SK-N-SH treated with all-trans-retinoic acid at 6 μM for 48 hours (cell line): Measurements from ENCODE around the gene FAM13A.
"Not testable (repeated sequence)": the region's sequence is repeated elsewhere in the genome, so short reads cannot be mapped to it uniquely, and the experiment has no call there.

Experiments used
- ATAC-seq: fragments of 200-7000 bp; cut with Tn5 transposase; 3 replicates; pipeline ENCODE4 v1.9.1; 2020; ENCODE audit warnings: mild to moderate bottlenecking, moderate library complexity
- ARNTL ChIP-seq: fragments of 450-650 bp; formaldehyde crosslinking; IDR thresholded peaks from 2 replicates; pipeline ENCODE4 v1.5.0; 2020; ENCODE audit warnings: low read depth, mild to moderate bottlenecking, moderate library complexity, borderline replicate concordance
- BACH2 ChIP-seq: fragments of 250-450 bp; sonication (Bioruptor Pico); IDR thresholded peaks from 2 replicates; pipeline ENCODE4 v1.9.0; 2021; ENCODE audit warnings: mild to moderate bottlenecking, borderline replicate concordance
- CREB5 ChIP-seq: fragments of 250-450 bp; sonication (Bioruptor Pico); IDR thresholded peaks from 2 replicates; pipeline ENCODE4 v1.5.1; 2020; ENCODE audit warnings: low read depth, mild to moderate bottlenecking, moderate library complexity
- CSDC2 ChIP-seq: fragments of 250-450 bp; sonication (Bioruptor Pico); IDR thresholded peaks from 2 replicates; pipeline ENCODE4 v1.5.0; 2020; ENCODE audit warnings: mild to moderate bottlenecking, moderate library complexity
- ESRRG ChIP-seq: fragments of 250-450 bp; sonication (Bioruptor Pico); IDR thresholded peaks from 2 replicates; pipeline ENCODE4 v1.6.1; 2021; ENCODE audit warnings: mild to moderate bottlenecking
- GLIS3 ChIP-seq: fragments of 250-450 bp; sonication (Bioruptor Pico); IDR thresholded peaks from 2 replicates; pipeline ENCODE4 v1.5.0; 2020; ENCODE audit warnings: mild to moderate bottlenecking, moderate library complexity
- ISL1 ChIP-seq: fragments of 250-450 bp; sonication (Bioruptor Pico); IDR thresholded peaks from 2 replicates; pipeline ENCODE4 v2.1.2; 2022; ENCODE audit warnings: mild to moderate bottlenecking, moderate library complexity
- OSR1 ChIP-seq: fragments of 250-450 bp; sonication (Bioruptor Pico); IDR thresholded peaks from 2 replicates; pipeline ENCODE4 v1.8.0; 2022; ENCODE audit warnings: moderate library complexity, mild to moderate bottlenecking, inconsistent platforms
- PATZ1 ChIP-seq: fragments of 250-450 bp; sonication (Bioruptor Pico); IDR thresholded peaks from 2 replicates; pipeline ENCODE4 v1.8.0; 2020; ENCODE audit warnings: mild to moderate bottlenecking, moderate library complexity, borderline replicate concordance
- POU6F1 ChIP-seq: fragments of 250-450 bp; sonication (Bioruptor Pico); IDR thresholded peaks from 2 replicates; pipeline ENCODE4 v1.8.0; 2021; ENCODE audit warnings: low read depth, mild to moderate bottlenecking, moderate library complexity, borderline replicate concordance
- PPARA ChIP-seq: fragments of 250-450 bp; sonication (Bioruptor Pico); IDR thresholded peaks from 2 replicates; pipeline ENCODE4 v1.5.0; 2020; ENCODE audit warnings: mild to moderate bottlenecking, borderline replicate concordance
- RARB ChIP-seq: fragments of 250-450 bp; sonication (Bioruptor Pico); IDR thresholded peaks from 2 replicates; pipeline ENCODE4 v1.8.0; 2021; ENCODE audit warnings: mild to moderate bottlenecking, moderate library complexity
- SNAI2 ChIP-seq: fragments of 250-450 bp; sonication (Bioruptor Pico); IDR thresholded peaks from 2 replicates; pipeline ENCODE4 v1.5.0; 2020; ENCODE audit warnings: mild to moderate bottlenecking, moderate library complexity
- TCF4 ChIP-seq: fragments of 250-450 bp; sonication (Bioruptor Pico); IDR thresholded peaks from 2 replicates; pipeline ENCODE4 v1.8.0; 2021; ENCODE audit warnings: mild to moderate bottlenecking, moderate library complexity, borderline replicate concordance
- TOX ChIP-seq: fragments of 250-450 bp; sonication (Bioruptor Pico); IDR thresholded peaks from 2 replicates; pipeline ENCODE4 v1.8.0; 2021; ENCODE audit warnings: mild to moderate bottlenecking, moderate library complexity, borderline replicate concordance
- TSHZ2 ChIP-seq: fragments of 250-450 bp; sonication (Bioruptor Pico); IDR thresholded peaks from 2 replicates; pipeline ENCODE4 v1.5.0; 2020; ENCODE audit warnings: mild to moderate bottlenecking, moderate library complexity
- ZC3H10 ChIP-seq: fragments of 250-450 bp; sonication (Bioruptor Pico); IDR thresholded peaks from 2 replicates; pipeline ENCODE4 v1.5.1; 2021; ENCODE audit warnings: mild to moderate bottlenecking, moderate library complexity
- ZFP3 ChIP-seq: fragments of 250-450 bp; sonication (Bioruptor Pico); IDR thresholded peaks from 2 replicates; pipeline ENCODE4 v1.5.0; 2020; ENCODE audit warnings: mild to moderate bottlenecking, moderate library complexity
- ZNF70 ChIP-seq: fragments of 450-650 bp; formaldehyde crosslinking; IDR thresholded peaks from 2 replicates; pipeline ENCODE4 v1.5.0; 2020; ENCODE audit warnings: mild to moderate bottlenecking, moderate library complexity
- ZNF8 ChIP-seq: fragments of 450-650 bp; formaldehyde crosslinking; IDR thresholded peaks from 2 replicates; pipeline ENCODE4 v1.5.0; 2020; ENCODE audit warnings: mild to moderate bottlenecking, moderate library complexity

FAM13A gene

GRCh38 chr4:89064848-89065247 is 7.9 kb upstream of the FAM13A start:
- TF ChIP-seq OSR1 (CRISPR knock-in tag): no peak
- no peak for TF ChIP-seq SNAI2 (CRISPR knock-in tag)
- no peak for TF ChIP-seq RARB (CRISPR knock-in tag)
- no peak for TF ChIP-seq TCF4 (CRISPR knock-in tag)
- TF ChIP-seq CSDC2 (CRISPR knock-in tag): no peak
- TF ChIP-seq ESRRG: no peak
- TF ChIP-seq ISL1: no peak

GRCh38 chr4:89057844-89058243 is 859 bp upstream of the FAM13A start:
- not testable (repeated sequence) for ATAC-seq

More at GRCh38 chr4:89064848-89065247, 7.9 kb upstream of the FAM13A start:
- no peak for ATAC-seq

GRCh38 chr4:89056292-89056952 is 563 bp downstream of the FAM13A start:
- no peak for TF ChIP-seq ZNF8
- no peak for TF ChIP-seq SNAI2 (CRISPR knock-in tag)
- TF ChIP-seq ZC3H10 (CRISPR knock-in tag): no peak
- no peak for TF ChIP-seq PPARA (CRISPR knock-in tag)
- no peak for TF ChIP-seq ESRRG
- TF ChIP-seq ZFP3 (CRISPR knock-in tag): no peak
- no peak for TF ChIP-seq CSDC2 (CRISPR knock-in tag)
- TF ChIP-seq OSR1 (CRISPR knock-in tag): no peak
- no peak for TF ChIP-seq PATZ1 (CRISPR knock-in tag)
- TF ChIP-seq CREB5 (CRISPR knock-in tag): no peak
- no peak for TF ChIP-seq ARNTL (CRISPR knock-in tag)
- TF ChIP-seq TSHZ2 (CRISPR knock-in tag): no peak
- TF ChIP-seq, all 23 proteins: peak for 0
- ATAC-seq: no peak

- ATAC-seq: no peak
- TF ChIP-seq ZC3H10 (CRISPR knock-in tag): no peak
- no peak for TF ChIP-seq SNAI2 (CRISPR knock-in tag)
Measured at GRCh38 chr4:89055157-89056080, 1.6 kb downstream of the FAM13A start.

GRCh38 chr4:89054627-89055026 is 2.4 kb downstream of the FAM13A start:
- no peak for ATAC-seq
- TF ChIP-seq BACH2 (CRISPR knock-in tag) (no peak), OSR1 (CRISPR knock-in tag) (no peak), TOX (CRISPR knock-in tag) (no peak), ESRRG (no peak), POU6F1 (CRISPR knock-in tag) (no peak), ZNF70 (no peak), TSHZ2 (CRISPR knock-in tag) (no peak), GLIS3 (CRISPR knock-in tag) (no peak), ARNTL (CRISPR knock-in tag) (no peak), SNAI2 (CRISPR knock-in tag) (no peak), ISL1 (no peak), CREB5 (CRISPR knock-in tag) (no peak), RARB (CRISPR knock-in tag) (no peak), PPARA (CRISPR knock-in tag) (no peak)
